HG03045 (cell line): ENCODE results near the gene FANCM.

ENCODE experiments used
- ATAC-seq: cut with Tn5 transposase; IDR thresholded peaks from one replicate; pipeline ENCODE4 v1.9.1; 2021; ENCODE audit warnings: mild to moderate bottlenecking, moderate library complexity; ENCODE audit not compliant: unreplicated experiment

FANCM gene

DNA sequence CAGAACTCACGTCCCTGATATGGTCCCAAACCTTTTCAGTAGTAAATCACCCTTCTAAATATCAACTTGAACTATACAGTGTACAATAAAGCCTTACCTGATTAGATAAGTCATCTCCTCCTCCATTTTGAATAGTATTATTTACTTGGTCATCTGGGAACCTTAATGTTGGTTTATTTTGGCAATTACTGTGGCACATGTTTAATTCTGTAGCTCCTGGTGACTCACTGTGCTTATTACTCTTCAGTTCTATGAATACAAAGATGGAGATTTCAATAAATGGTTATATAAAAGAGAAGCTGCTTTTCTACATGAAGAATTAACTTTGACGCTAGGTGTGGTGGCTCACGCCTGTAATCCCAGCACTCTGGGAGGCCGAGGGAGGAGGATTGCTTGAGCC, 91.8 kb downstream of the FANCM start:
- ATAC-seq = no peak

DNA sequence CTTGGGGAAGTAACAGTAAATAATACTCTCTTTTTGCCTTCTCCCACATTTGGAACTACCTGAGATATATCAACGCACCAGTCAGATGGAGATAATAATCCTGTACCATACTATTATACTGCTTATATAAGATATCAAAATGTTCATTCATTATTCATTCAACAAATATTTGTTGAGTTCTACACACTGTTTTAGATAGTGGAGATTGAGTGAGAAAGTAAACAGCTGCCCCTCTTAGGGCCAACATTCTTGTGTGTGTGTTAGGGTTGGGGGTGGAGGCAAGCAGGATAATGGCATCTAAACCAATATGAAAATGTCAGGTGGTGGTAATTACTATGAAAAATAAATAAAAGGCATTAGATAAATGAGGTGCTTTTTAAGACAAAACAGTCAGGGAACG, 103.3 kb downstream of the FANCM start:
- ATAC-seq = no peak

DNA sequence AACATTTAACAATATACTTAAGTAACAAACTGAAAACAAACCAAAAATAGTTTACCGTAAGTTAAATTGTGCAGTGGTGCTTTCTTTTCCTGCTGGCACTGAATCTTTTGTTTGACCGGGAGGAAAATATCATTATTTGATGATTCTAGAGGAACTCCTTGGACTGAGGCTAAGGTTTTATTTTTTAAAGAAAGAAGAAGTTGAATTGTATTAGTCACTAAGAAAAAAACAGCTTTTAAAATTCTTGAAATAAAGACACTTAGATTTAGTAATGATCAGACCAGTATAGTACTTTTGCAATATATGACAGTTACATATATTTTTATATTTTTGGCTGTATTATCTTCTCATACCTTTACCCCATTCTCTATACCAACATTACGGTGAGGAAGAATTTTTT, 107.0 kb downstream of the FANCM start:
- ATAC-seq = no peak

DNA sequence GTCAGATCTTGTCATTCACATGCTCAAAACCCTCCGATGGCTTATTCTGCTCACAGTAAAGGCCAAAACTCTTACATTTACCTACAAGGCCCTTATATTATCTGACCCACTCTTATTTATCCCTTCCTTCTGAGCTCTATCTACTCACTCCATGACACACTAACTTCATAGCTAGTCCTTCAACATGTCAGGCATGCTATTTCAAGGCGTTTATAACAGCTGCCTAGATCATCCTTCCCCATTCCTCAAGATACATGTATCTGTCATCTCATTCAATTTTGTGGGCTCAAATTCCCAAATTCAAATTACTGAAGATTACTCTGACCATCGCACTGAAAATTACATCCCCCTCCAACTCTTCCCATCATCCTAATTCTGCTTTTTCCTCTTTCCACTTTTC, 110.4 kb downstream of the FANCM start:
- no peak for ATAC-seq

DNA sequence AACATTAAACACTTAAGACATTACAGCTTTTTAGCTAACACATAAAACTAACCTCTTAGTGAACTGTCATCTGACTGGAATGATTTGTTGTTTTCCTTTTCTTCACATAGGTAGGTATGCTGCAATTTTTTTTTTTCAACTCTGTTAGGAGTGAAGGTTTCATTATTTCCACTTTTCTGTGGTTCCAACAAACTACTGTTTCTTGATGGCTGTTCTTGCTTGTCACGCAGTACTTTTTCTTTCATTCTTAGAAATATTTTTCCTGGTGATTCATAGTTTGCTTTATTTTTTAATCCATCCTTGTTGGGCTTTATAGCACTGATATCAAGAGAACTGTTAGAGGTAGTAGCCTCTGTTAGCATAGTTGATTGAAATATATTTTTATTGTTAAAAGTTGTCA, 111.0 kb downstream of the FANCM start:
- no peak for ATAC-seq

DNA sequence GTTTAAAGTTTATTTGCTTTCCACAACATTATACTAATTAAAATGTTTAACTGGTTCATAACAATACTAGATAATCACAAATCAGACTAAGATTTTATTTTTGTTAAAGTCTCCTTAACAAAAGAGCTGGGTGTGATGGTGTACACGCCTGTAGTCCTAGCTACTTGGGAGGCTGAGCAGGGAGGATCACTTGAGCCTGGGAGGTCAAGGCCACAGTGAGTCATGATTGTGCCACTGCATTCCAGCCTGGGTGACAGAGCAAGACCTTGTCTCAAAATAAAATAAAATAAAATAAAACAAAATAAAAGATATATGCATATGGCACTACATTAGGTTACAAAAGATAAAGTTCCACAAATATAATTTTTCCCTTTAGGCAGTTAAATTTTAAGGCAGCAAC, 111.7 kb downstream of the FANCM start:
- ATAC-seq = no peak

DNA sequence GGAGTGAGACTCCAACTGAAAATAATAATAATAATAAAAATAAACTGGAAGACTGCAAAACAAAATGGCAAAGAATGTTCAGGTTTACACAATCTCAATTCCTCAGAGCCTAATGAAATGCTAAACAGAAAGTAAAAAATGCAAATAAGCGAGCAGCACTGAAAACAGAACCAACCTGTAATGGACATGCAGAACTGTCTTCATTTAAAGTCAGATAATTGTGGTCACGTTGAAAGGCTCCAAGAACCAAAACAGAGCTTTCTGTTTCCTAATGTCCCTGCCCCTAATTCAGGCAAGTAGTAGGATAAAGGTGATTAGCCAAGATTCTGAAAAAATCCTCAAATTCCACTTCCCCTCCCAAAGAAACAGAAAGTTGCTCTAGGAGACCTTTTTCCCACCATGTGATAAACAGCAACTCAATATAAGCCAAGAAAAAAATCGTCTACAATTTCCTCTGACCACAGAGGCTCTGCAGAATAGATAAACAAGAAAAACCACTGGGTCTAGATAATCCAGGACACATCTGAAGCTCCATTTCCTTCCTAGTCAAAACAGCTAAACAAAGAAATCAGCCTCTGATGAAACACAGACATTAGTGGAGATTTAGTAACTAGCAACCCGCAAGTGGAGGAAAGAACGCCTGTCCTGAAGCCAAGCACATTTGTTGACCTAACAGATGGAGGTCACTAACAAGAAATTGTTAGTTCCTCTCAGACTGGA, 114.3 kb downstream of the FANCM start:
- peak; percentile 28 for ATAC-seq
